T-helper 1 cell treated with Interleukin-12 subunit alpha and Interleukin-12 subunit beta and Interleukin-4 antibody, amounts not matched to agents 30 μg/mL and 1 μg/mL, for 36 hours (primary cell): ENCODE results near the gene MYO1A.

Experiments
- H3K27ac Mint-ChIP-seq: one replicate; pipeline ENCODE4 v1.8.0; 2021; ENCODE audit warnings: mild to moderate bottlenecking, mixed read lengths
- H3K27me3 Mint-ChIP-seq: one replicate; pipeline ENCODE4 v1.8.0; 2021; ENCODE audit warnings: low read depth, mixed read lengths
- H3K36me3 Mint-ChIP-seq: one replicate; pipeline ENCODE4 v1.8.0; 2021; ENCODE audit warnings: low read depth, mixed read lengths
- H3K4me1 Mint-ChIP-seq: one replicate; pipeline ENCODE4 v1.8.0; 2021; ENCODE audit warnings: low read depth, mixed read lengths
- H3K4me3 Mint-ChIP-seq: one replicate; pipeline ENCODE4 v1.8.0; 2021; ENCODE audit warnings: mild to moderate bottlenecking, moderate library complexity, mixed read lengths
- H3K9me3 Mint-ChIP-seq: one replicate; pipeline ENCODE4 v1.8.0; 2021; ENCODE audit warnings: mixed read lengths

The MYO1A gene

GRCh38 chr12:57006809-57007475 is 43.0 kb downstream of the MYO1A start:
- peaks cover 19% of the 10 kb centered on the region for H3K36me3 Mint-ChIP-seq
- H3K9me3 Mint-ChIP-seq: no peaks in the 10 kb centered on the region
- H3K4me3 Mint-ChIP-seq: peak overlapping the region; percentile 89
- H3K27me3 Mint-ChIP-seq: peaks cover 6% of the 10 kb centered on the region
- peaks cover 39% of the 10 kb centered on the region for H3K4me1 Mint-ChIP-seq
- H3K27ac Mint-ChIP-seq: peak overlapping the region; percentile 89

DNA sequence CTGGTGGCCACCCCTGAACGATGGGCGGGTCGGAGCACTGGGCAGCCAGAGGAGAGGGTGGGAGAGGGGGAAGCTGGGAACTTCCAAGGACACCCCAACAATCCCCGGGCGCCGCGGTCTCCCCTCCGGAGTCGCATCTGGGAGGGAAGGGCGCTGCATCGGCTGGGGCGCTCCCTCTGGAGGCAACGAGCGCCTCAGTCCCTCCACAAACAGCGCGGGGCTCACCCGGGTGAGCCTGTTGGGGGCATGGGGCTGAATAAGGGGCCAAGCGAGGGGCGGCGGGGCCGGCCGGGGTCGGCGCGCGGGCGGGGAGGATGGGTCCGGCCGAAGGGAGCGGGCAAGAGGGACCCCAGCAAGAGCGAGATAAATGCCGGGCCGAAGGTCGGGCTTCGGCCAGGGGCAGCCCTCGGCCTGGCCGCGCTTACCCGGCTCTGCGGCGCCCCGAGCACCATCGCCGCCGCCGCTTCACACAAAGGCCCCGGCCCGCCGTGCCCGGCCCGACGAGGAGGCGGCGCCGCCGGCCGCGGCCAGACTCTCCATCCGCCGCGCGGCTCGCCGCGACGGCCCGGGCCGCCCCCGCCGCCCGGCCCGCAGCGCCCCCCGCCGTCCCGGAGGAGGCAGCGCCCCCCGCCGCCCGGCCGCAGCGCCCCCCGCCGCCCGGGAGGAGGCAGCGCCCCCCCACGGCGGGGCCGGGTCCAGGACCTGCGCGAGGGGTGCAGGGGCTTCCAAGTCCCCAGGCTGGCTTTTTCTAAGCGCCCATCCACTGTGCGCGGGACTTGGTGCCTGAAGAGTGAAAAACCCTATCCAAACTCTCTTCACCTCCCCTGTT is 43.7 kb downstream of the MYO1A start, which contains the start of gene ZBTB39:
Gene ZBTB39, minus strand, starts transcription at position 567 of the 829 bp plus-strand sequence. CDS start 1,629 bp downstream, outside the sequence.
- no peaks in the 10 kb centered on the region for H3K9me3 Mint-ChIP-seq
- peak within 1 kb of the TSS; percentile 94 for H3K4me3 Mint-ChIP-seq
- peak within 1 kb of the TSS; percentile 89 for H3K27ac Mint-ChIP-seq
- no peaks in the 10 kb centered on the region for H3K27me3 Mint-ChIP-seq
- H3K36me3 Mint-ChIP-seq: peaks cover 19% of the 10 kb centered on the region
- peaks cover 38% of the 10 kb centered on the region for H3K4me1 Mint-ChIP-seq

GRCh38 chr12:57004651-57005050 is 45.3 kb downstream of the MYO1A start:
- H3K27me3 Mint-ChIP-seq: no peaks in the 10 kb centered on the region
- peaks cover 36% of the 10 kb centered on the region for H3K4me1 Mint-ChIP-seq
- peaks cover 19% of the 10 kb centered on the region for H3K36me3 Mint-ChIP-seq
- no peak overlapping the region for H3K27ac Mint-ChIP-seq
- peak overlapping the region; percentile 11 for H3K4me3 Mint-ChIP-seq
- no peaks in the 10 kb centered on the region for H3K9me3 Mint-ChIP-seq

DNA sequence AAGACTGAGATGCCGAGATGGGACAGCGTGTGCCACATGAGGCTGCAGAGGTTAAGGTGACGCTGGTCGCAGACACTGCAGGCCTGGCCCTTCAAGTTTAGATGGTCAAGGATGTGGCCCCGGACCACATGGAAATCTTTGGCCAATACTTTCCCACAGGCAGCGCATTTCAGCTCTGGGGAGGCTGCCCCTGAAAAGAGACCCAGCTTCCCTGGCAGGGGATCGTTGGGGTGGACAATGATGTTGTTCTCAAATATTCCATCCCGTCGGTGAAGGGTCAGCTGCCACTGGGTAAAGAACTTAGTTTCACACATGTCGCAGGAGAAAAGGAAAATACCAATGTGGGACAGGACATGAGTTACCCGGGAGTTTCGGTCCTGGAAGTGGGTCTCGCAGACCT is 46.5 kb downstream of the MYO1A start:
- Mint-ChIP-seq H3K9me3 (no peaks in the 10 kb centered on the region), H3K4me1 (peaks cover 48% of the 10 kb centered on the region), H3K27ac (no peak overlapping the region), H3K27me3 (no peaks in the 10 kb centered on the region), H3K4me3 (no peak overlapping the region), H3K36me3 (peaks cover 23% of the 10 kb centered on the region)

- H3K4me3 Mint-ChIP-seq: no peak overlapping the region
- peaks cover 39% of the 10 kb centered on the region for H3K4me1 Mint-ChIP-seq
- H3K27ac Mint-ChIP-seq: no peak overlapping the region
- H3K27me3 Mint-ChIP-seq: no peaks in the 10 kb centered on the region
- H3K9me3 Mint-ChIP-seq: no peaks in the 10 kb centered on the region
- H3K36me3 Mint-ChIP-seq: peaks cover 27% of the 10 kb centered on the region
Measured at GRCh38 chr12:57001448-57001906, 48.5 kb downstream of the MYO1A start.

- Mint-ChIP-seq H3K27ac (no peak overlapping the region), H3K36me3 (peaks cover 25% of the 10 kb centered on the region), H3K27me3 (no peaks in the 10 kb centered on the region), H3K4me3 (no peak overlapping the region), H3K9me3 (no peaks in the 10 kb centered on the region), H3K4me1 (peaks cover 35% of the 10 kb centered on the region)
Measured at GRCh38 chr12:57000393-57000792, 49.5 kb downstream of the MYO1A start.

- peak overlapping the region; percentile 75 for H3K4me3 Mint-ChIP-seq
- peaks cover 28% of the 10 kb centered on the region for H3K4me1 Mint-ChIP-seq
- H3K9me3 Mint-ChIP-seq: no peaks in the 10 kb centered on the region
- peak overlapping the region; percentile 94 for H3K27ac Mint-ChIP-seq
- peaks cover 24% of the 10 kb centered on the region for H3K36me3 Mint-ChIP-seq
- H3K27me3 Mint-ChIP-seq: no peaks in the 10 kb centered on the region
Measured at GRCh38 chr12:56999456-56999855, 50.5 kb downstream of the MYO1A start.

DNA sequence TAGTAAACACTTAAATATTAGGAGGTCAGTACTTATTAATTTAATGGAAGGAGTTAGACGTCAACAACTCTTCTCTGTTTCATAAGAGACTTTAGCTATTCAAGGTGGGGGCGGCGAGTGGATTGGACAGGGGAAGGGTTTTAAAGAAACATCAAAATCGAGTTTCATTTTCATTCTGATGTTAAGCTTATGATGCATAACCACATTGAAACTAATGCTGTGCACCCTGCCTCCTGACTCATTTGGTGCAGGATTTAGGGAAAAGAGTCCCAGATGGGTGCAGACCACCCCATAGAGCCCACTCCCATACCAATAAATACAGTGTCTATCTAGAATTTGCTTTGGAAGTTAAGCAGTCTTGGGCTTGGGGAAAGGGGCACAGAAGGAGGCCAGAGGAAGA is 50.9 kb downstream of the MYO1A start:
- H3K36me3 Mint-ChIP-seq: peaks cover 19% of the 10 kb centered on the region

DNA sequence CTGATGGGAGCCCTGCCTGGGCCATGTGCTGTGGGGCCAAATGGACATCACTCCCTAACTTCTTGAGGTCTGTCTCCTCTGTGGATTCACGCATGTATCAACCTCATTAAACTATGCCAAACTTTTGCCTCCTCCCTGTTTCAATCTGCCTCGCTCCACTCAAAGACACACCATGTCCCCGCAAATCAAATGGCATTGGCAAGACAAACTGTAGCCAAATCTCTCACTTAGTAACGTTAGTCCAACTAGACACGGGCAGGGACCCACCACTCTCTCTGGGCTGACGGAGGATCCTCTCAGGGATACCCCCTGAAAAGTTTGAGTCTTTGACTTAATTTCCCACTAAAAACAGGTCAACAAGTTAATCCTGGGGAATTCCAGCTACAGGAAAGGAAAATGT is 51.6 kb downstream of the MYO1A start:
- Mint-ChIP-seq H3K9me3 (no peaks in the 10 kb centered on the region), H3K4me3 (peak overlapping the region; percentile 75), H3K4me1 (peaks cover 26% of the 10 kb centered on the region), H3K27ac (peak overlapping the region; percentile 94), H3K36me3 (peaks cover 15% of the 10 kb centered on the region), H3K27me3 (no peaks in the 10 kb centered on the region)

More for the DNA sequence above, 50.9 kb downstream of the MYO1A start:
- Mint-ChIP-seq H3K4me3 (peak overlapping the region; percentile 75), H3K27me3 (no peaks in the 10 kb centered on the region), H3K27ac (peak overlapping the region; percentile 94), H3K9me3 (no peaks in the 10 kb centered on the region), H3K4me1 (peaks cover 26% of the 10 kb centered on the region)

DNA sequence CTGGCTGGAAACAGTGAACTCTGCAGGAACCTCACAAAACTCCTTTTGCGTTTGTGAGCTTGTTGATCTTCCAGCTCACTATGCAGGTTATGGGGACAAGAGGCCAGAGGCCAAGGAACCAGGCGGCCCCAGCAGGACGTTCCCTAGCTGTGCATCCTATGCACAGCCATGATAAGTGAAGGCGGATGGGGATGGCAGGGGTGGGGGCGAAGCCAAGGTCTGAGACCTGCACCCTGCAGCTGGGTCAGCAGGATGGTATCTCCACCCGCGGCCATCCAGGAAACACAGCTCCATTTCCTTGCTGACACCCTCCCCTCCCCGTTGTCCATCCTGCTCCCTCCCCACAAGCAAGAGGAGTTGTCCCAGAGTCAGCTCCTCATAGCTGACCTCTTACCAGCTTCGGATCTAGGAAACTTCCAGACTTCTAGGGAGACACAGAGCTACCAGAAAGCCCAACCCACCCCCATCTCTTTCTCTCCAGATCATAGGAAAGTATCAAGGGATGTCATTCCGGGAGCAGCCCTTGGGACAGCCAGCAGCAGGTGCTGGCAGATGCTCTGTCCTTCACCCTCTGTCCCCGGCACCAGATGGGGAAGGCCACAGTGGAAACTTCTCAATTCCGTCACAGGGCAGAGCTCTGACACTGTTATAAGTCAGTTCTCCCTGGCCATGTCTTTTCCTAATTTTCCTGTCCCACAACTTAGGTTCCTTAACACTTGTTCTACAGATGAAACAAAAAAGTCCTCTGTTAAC is 53.0 kb downstream of the MYO1A start:
- no peaks in the 10 kb centered on the region for H3K27me3 Mint-ChIP-seq
- peaks cover 8% of the 10 kb centered on the region for H3K36me3 Mint-ChIP-seq
- H3K9me3 Mint-ChIP-seq: no peaks in the 10 kb centered on the region
- H3K4me1 Mint-ChIP-seq: peaks cover 26% of the 10 kb centered on the region
- H3K27ac Mint-ChIP-seq: no peak overlapping the region
- H3K4me3 Mint-ChIP-seq: no peak overlapping the region

DNA sequence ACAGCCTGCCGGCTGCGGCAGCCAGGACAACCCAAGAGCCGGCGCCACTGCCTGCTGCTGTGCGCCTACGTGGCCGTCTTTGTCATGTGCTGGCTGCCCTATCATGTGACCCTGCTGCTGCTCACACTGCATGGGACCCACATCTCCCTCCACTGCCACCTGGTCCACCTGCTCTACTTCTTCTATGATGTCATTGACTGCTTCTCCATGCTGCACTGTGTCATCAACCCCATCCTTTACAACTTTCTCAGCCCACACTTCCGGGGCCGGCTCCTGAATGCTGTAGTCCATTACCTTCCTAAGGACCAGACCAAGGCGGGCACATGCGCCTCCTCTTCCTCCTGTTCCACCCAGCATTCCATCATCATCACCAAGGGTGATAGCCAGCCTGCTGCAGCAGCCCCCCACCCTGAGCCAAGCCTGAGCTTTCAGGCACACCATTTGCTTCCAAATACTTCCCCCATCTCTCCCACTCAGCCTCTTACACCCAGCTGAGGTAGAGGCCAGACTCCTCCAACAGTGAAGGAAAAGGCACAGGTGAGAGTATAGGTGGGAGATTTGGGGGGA is 53.9 kb downstream of the MYO1A start:
- Mint-ChIP-seq H3K4me3 (no peak overlapping the region), H3K9me3 (no peaks in the 10 kb centered on the region), H3K27ac (no peak overlapping the region), H3K4me1 (peaks cover 27% of the 10 kb centered on the region), H3K27me3 (no peaks in the 10 kb centered on the region), H3K36me3 (peaks cover 8% of the 10 kb centered on the region)

- Mint-ChIP-seq H3K9me3 (no peaks in the 10 kb centered on the region), H3K27ac (no peak overlapping the region), H3K36me3 (peaks cover 8% of the 10 kb centered on the region), H3K4me1 (peaks cover 28% of the 10 kb centered on the region), H3K4me3 (no peak overlapping the region), H3K27me3 (no peaks in the 10 kb centered on the region)
Measured at GRCh38 chr12:56995201-56995929, 54.6 kb downstream of the MYO1A start.

DNA sequence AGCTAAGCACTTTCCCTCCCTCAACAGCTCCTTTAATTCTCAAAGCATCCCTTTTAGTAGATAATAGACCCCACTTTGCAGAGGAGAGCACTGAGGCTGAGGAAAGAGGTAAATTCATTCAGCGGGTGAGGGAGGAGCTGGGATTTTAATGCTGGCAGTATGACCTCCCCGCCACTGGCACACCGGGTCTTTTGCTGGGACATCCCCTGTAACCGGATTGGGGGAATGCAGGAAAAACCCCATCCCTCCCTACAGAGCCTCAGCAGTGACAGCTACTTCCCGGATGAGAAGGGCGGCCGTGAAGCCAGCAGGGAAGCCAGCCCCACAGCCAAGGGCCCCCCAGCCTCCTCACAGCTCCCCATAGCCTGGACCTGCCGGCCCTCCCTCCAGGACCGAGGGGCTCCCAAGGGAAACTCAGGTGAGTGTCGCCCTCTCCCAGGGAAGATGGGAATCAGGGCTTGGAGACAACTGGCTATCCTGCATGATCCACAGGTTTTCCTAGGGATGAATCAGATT is 55.6 kb downstream of the MYO1A start:
- Mint-ChIP-seq H3K4me1 (peaks cover 26% of the 10 kb centered on the region), H3K36me3 (peaks cover 8% of the 10 kb centered on the region), H3K27ac (no peak overlapping the region), H3K27me3 (no peaks in the 10 kb centered on the region), H3K9me3 (no peaks in the 10 kb centered on the region), H3K4me3 (no peak overlapping the region)
